Nephron progenitor cell (in vitro differentiated cells): Measurements from ENCODE around the gene SEMA6C.
A peak's percentile ranks its signal among the peaks of the same experiment; 100 is the strongest.
"Not testable (repeated sequence)": the region's sequence is repeated elsewhere in the genome, so short reads cannot be mapped to it uniquely, and the experiment has no call there.

Source experiments
- DNase-seq: peaks from one replicate; pipeline ENCODE4 v3.0.0; 2021
- H3K27ac Mint-ChIP-seq: 2 replicates; pipeline ENCODE4 v1.8.0; 2021; ENCODE audit warnings: mild to moderate bottlenecking, moderate library complexity, mixed read lengths
- H3K27me3 Mint-ChIP-seq: 2 replicates; pipeline ENCODE4 v1.8.0; 2021; ENCODE audit warnings: mild to moderate bottlenecking, low read depth, mixed read lengths; ENCODE audit not compliant: poor library complexity
- H3K36me3 Mint-ChIP-seq: 2 replicates; pipeline ENCODE4 v1.8.0; 2021; ENCODE audit warnings: low read depth, mixed read lengths
- H3K4me1 Mint-ChIP-seq: 2 replicates; pipeline ENCODE4 v1.8.0; 2021; ENCODE audit warnings: mixed read lengths
- H3K4me3 Mint-ChIP-seq: 2 replicates; pipeline ENCODE4 v1.8.0; 2021; ENCODE audit warnings: mild to moderate bottlenecking, moderate library complexity, mixed read lengths
- H3K9me3 Mint-ChIP-seq: 2 replicates; pipeline ENCODE4 v1.8.0; 2021; ENCODE audit warnings: mild to moderate bottlenecking, moderate library complexity, mixed read lengths
- CTCF ChIP-seq: fragments of 200-600 bp; sonication (generic); IDR thresholded peaks from 2 replicates; pipeline ENCODE4 v1.5.0; 2021; ENCODE audit warnings: antibody characterized with exemption

SEMA6C gene, protein sequence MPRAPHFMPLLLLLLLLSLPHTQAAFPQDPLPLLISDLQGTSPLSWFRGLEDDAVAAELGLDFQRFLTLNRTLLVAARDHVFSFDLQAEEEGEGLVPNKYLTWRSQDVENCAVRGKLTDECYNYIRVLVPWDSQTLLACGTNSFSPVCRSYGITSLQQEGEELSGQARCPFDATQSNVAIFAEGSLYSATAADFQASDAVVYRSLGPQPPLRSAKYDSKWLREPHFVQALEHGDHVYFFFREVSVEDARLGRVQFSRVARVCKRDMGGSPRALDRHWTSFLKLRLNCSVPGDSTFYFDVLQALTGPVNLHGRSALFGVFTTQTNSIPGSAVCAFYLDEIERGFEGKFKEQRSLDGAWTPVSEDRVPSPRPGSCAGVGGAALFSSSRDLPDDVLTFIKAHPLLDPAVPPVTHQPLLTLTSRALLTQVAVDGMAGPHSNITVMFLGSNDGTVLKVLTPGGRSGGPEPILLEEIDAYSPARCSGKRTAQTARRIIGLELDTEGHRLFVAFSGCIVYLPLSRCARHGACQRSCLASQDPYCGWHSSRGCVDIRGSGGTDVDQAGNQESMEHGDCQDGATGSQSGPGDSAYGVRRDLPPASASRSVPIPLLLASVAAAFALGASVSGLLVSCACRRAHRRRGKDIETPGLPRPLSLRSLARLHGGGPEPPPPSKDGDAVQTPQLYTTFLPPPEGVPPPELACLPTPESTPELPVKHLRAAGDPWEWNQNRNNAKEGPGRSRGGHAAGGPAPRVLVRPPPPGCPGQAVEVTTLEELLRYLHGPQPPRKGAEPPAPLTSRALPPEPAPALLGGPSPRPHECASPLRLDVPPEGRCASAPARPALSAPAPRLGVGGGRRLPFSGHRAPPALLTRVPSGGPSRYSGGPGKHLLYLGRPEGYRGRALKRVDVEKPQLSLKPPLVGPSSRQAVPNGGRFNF

GRCh38 chr1:151146412-151147131 is at the start of gene SEMA6C:
Gene SEMA6C, minus strand, starts transcription at chr1:151146631. Its CDS starts 4,010 bp downstream, at chr1:151142621.
- H3K4me3 Mint-ChIP-seq, result peak within 1 kb of the TSS; percentile 87
- no peaks in the 10 kb centered on the region for H3K9me3 Mint-ChIP-seq
- peaks cover 50% of the 10 kb centered on the region for H3K4me1 Mint-ChIP-seq
- TF ChIP-seq CTCF, result no peak
- no peak within 1 kb of the TSS for H3K27ac Mint-ChIP-seq
- DNase-seq, result peak; percentile 92
- H3K36me3 Mint-ChIP-seq, result peaks cover 5% of the 10 kb centered on the region
- peaks cover 20% of the 10 kb centered on the region for H3K27me3 Mint-ChIP-seq

GRCh38 chr1:151194894-151195594 is 48.6 kb upstream of the SEMA6C start:
- H3K4me3 Mint-ChIP-seq, H3K9me3 Mint-ChIP-seq, H3K36me3 Mint-ChIP-seq, DNase-seq, H3K27ac Mint-ChIP-seq: not testable (repeated sequence)
- peaks cover 24% of the 10 kb centered on the region for H3K27me3 Mint-ChIP-seq
- peaks cover 34% of the 10 kb centered on the region for H3K4me1 Mint-ChIP-seq

GRCh38 chr1:151193856-151194255 is 47.4 kb upstream of the SEMA6C start:
- no peaks in the 10 kb centered on the region for H3K36me3 Mint-ChIP-seq
- H3K4me1 Mint-ChIP-seq, result peaks cover 26% of the 10 kb centered on the region
- TF ChIP-seq CTCF, result no peak
- no peak for DNase-seq
- H3K9me3 Mint-ChIP-seq, result no peaks in the 10 kb centered on the region
- H3K27ac Mint-ChIP-seq, result no peak overlapping the region
- peaks cover 24% of the 10 kb centered on the region for H3K27me3 Mint-ChIP-seq
- H3K4me3 Mint-ChIP-seq, result no peak overlapping the region

GRCh38 chr1:151193304-151193703 is 46.9 kb upstream of the SEMA6C start:
- Mint-ChIP-seq H3K27ac (no peak overlapping the region), H3K4me3 (no peak overlapping the region), H3K36me3 (no peaks in the 10 kb centered on the region), H3K4me1 (peaks cover 28% of the 10 kb centered on the region), H3K27me3 (peaks cover 24% of the 10 kb centered on the region), H3K9me3 (no peaks in the 10 kb centered on the region)
- TF ChIP-seq CTCF, result no peak
- no peak for DNase-seq

GRCh38 chr1:151192047-151192446 is 45.6 kb upstream of the SEMA6C start:
- Mint-ChIP-seq H3K27me3 (peaks cover 24% of the 10 kb centered on the region), H3K36me3 (no peaks in the 10 kb centered on the region), H3K4me3 (no peak overlapping the region), H3K9me3 (no peaks in the 10 kb centered on the region), H3K27ac (no peak overlapping the region), H3K4me1 (peaks cover 27% of the 10 kb centered on the region)
- TF ChIP-seq CTCF, result no peak
- no peak for DNase-seq
